ENCODE data around the gene C1QTNF4. TPM values are rescaled to one million over a fixed set of nuclear protein-coding genes. Genes with fewer than 3 reads are reported as not detected.

C1QTNF4 gene
- total RNA-seq, 4 donors from 2014 or later: 0.68 to 7.8 (median 1.8) TPM

GRCh38 chr11:47572715-47573255, 21.4 kb downstream of the C1QTNF4 start:
- no peak for DNase-seq
- in situ Hi-C loops (cut with MboI; ENCODE audit: low pct_ligation_motif_present in 1 of 4, low pct_unique_long_range_greater_than_20kb in 1 of 4, low sequenced_read_pairs in 3 of 4) (loop anchor here in 1 of 4 donors (25.0 kb wide), 1 partner anchor 110 kb away; no protein-coding TSS in a partner anchor), intact Hi-C loops (cut with DNase I; ENCODE audit: low total_unique reads) (no loop called here)
- peaks cover 3 to 7% (median 6%) of the 10 kb centered on the region in 4 donors for H3K4me1 ChIP-seq
- TF ChIP-seq CTCF (IDR thresholded peaks at IDR 0.05) (no peak), POLR2AphosphoS5 (IDR thresholded peaks at IDR 0.05) (no peak), POLR2A (IDR thresholded peaks at IDR 0.05) (no peak), EP300 (IDR thresholded peaks at IDR 0.05; ENCODE audit: low read depth) (no peak)
- H3K27ac ChIP-seq: no peak overlapping the region
- peaks cover 0 to 16% (median 5%) of the 10 kb centered on the region in 4 donors for H3K36me3 ChIP-seq
- no peak overlapping the region for H3K4me3 ChIP-seq
- 70% methylated on average over 8 of the region's 8 CpGs; no CpG with 5 or more reads in 1 of the 2 donors for WGBS, 2 donors (ENCODE audit: low coverage in 1 of 2)
- H3K27me3 ChIP-seq: no peaks in the 10 kb centered on the region
- no peaks in the 10 kb centered on the region for H3K9me3 ChIP-seq

- no peaks in the 10 kb centered on the region for H3K27me3 ChIP-seq
- H3K9me3 ChIP-seq: no peaks in the 10 kb centered on the region
- peaks cover 0 to 3% (median 0%) of the 10 kb centered on the region in 4 donors for H3K4me1 ChIP-seq
- DNase-seq: no peak
- H3K4me3 ChIP-seq: no peak overlapping the region
- H3K27ac ChIP-seq: no peak overlapping the region
- 96% methylated on average over 1 of the region's 1 CpG; no CpG with 5 or more reads in 1 of the 2 donors for WGBS, 2 donors (ENCODE audit: low coverage in 1 of 2)
- H3K36me3 ChIP-seq: peaks cover 0 to 16% (median 5%) of the 10 kb centered on the region in 4 donors
- intact Hi-C loops (cut with DNase I; ENCODE audit: low total_unique reads): no loop called here
- in situ Hi-C loops (cut with MboI; ENCODE audit: low pct_ligation_motif_present in 1 of 4, low pct_unique_long_range_greater_than_20kb in 1 of 4, low sequenced_read_pairs in 3 of 4): loop anchor here in 1 of 4 donors (25.0 kb wide), 1 partner anchor 110 kb away; no protein-coding TSS in a partner anchor
- TF ChIP-seq CTCF (IDR thresholded peaks at IDR 0.05) (no peak), POLR2A (IDR thresholded peaks at IDR 0.05) (no peak), EP300 (IDR thresholded peaks at IDR 0.05; ENCODE audit: low read depth) (no peak), POLR2AphosphoS5 (IDR thresholded peaks at IDR 0.05) (no peak)
These were observed 22.3 kb downstream of the C1QTNF4 start for GRCh38 chr11:47571895-47572294.

GRCh38 chr11:47571357-47571729, 22.9 kb downstream of the C1QTNF4 start:
- Histone ChIP-seq H3K4me1 (peaks cover 0 to 9% (median 0%) of the 10 kb centered on the region in 4 donors), H3K36me3 (peaks cover 0 to 16% (median 5%) of the 10 kb centered on the region in 4 donors), H3K27me3 (no peaks in the 10 kb centered on the region), H3K27ac (no peak overlapping the region), H3K9me3 (no peaks in the 10 kb centered on the region), H3K4me3 (no peak overlapping the region)
- intact Hi-C loops (cut with DNase I; ENCODE audit: low total_unique reads): no loop called here
- DNase-seq: no peak
- 70 to 93% methylated on average over 2 to 4 of the region's 4 CpGs for WGBS, 2 donors (ENCODE audit: low coverage in 1 of 2)
- TF ChIP-seq POLR2A (IDR thresholded peaks at IDR 0.05) (no peak), CTCF (IDR thresholded peaks at IDR 0.05) (no peak), POLR2AphosphoS5 (IDR thresholded peaks at IDR 0.05) (no peak), EP300 (IDR thresholded peaks at IDR 0.05; ENCODE audit: low read depth) (no peak)
- in situ Hi-C loops (cut with MboI; ENCODE audit: low pct_ligation_motif_present in 1 of 4, low pct_unique_long_range_greater_than_20kb in 1 of 4, low sequenced_read_pairs in 3 of 4): loop anchor here in 1 of 4 donors (25.0 kb wide), 1 partner anchor 109 kb away; no protein-coding TSS in a partner anchor

- no peak overlapping the region for H3K27ac ChIP-seq
- no peak for DNase-seq
- no peaks in the 10 kb centered on the region for H3K9me3 ChIP-seq
- intact Hi-C loops (cut with DNase I; ENCODE audit: low total_unique reads): no loop called here
- TF ChIP-seq POLR2A (IDR thresholded peaks at IDR 0.05) (no peak), POLR2AphosphoS5 (IDR thresholded peaks at IDR 0.05) (no peak), EP300 (IDR thresholded peaks at IDR 0.05; ENCODE audit: low read depth) (no peak), CTCF (IDR thresholded peaks at IDR 0.05) (no peak)
- H3K36me3 ChIP-seq: peaks cover 0 to 16% (median 5%) of the 10 kb centered on the region in 4 donors
- H3K4me1 ChIP-seq: peaks cover 0 to 12% (median 2%) of the 10 kb centered on the region in 4 donors
- 88 to 89% methylated on average over 3 of the region's 3 CpGs for WGBS, 2 donors (ENCODE audit: low coverage in 1 of 2)
- H3K4me3 ChIP-seq: no peak overlapping the region
- no peaks in the 10 kb centered on the region for H3K27me3 ChIP-seq
- in situ Hi-C loops (cut with MboI; ENCODE audit: low pct_ligation_motif_present in 1 of 4, low pct_unique_long_range_greater_than_20kb in 1 of 4, low sequenced_read_pairs in 3 of 4): loop anchor here in 1 of 4 donors (25.0 kb wide), 1 partner anchor 109 kb away; no protein-coding TSS in a partner anchor
These were observed 23.4 kb downstream of the C1QTNF4 start for GRCh38 chr11:47570651-47571356.

All from transverse colon (tissue), 4 donors.